Ovary (tissue), 3 donors: ENCODE results near the gene PTF1A.

Experiments used
- CTCF ChIP-seq, 3 donors: fragments of 450-650 bp in 2 of 3; fragments of 200-600 bp in 1 of 3; IDR thresholded peaks; one replicate each; pipeline versions ENCODE4 v1.5.1 to v1.8.0; 2016 to 2022; ENCODE audit warnings: antibody characterized with exemption in 3 of 3, mild to moderate bottlenecking in 1 of 3
- EP300 ChIP-seq: sonication (generic); formaldehyde crosslinking; IDR thresholded peaks from one replicate; pipeline ENCODE4 v1.6.1; 2017; ENCODE audit warnings: antibody characterized with exemption
- POLR2A ChIP-seq: fragments of 450-650 bp; IDR thresholded peaks from one replicate; pipeline ENCODE4 v1.6.1; 2017; ENCODE audit warnings: antibody characterized with exemption, mild to moderate bottlenecking, moderate library complexity
- donor health status: DM: no; HTN: no; CAD: no.

GRCh38 chr10:23205972-23206642 lies 14.0 kb downstream of the PTF1A start:
- TF ChIP-seq CTCF (IDR thresholded peaks at IDR 0.05) = no peak
- no peak for TF ChIP-seq EP300
- no peak for TF ChIP-seq POLR2A
